Medulla oblongata (tissue), 1 donor: Measurements from ENCODE around the gene MEGF9.
"Not testable (repeated sequence)": the region's sequence is repeated elsewhere in the genome, so short reads cannot be mapped to it uniquely, and the experiment has no call there.

Source experiments
- DNase-seq: peaks from one replicate; pipeline ENCODE4 v3.0.0-alpha.2; 2015; ENCODE audit errors: extremely low spot score

MEGF9 gene

GRCh38 chr9:120572472-120572871 is 141.8 kb downstream of the MEGF9 start:
- no peak for DNase-seq

GRCh38 chr9:120571443-120572257 is 142.6 kb downstream of the MEGF9 start:
- peak; percentile 81 for DNase-seq

- DNase-seq, result no peak
Measured at GRCh38 chr9:120570296-120570695, 144.0 kb downstream of the MEGF9 start.

GRCh38 chr9:120569556-120569955 is 144.7 kb downstream of the MEGF9 start:
- no peak for DNase-seq

GRCh38 chr9:120568816-120569215 is 145.5 kb downstream of the MEGF9 start:
- DNase-seq, result no peak

- DNase-seq, result no peak
Measured at GRCh38 chr9:120567874-120568273, 146.4 kb downstream of the MEGF9 start.

- no peak for DNase-seq
Measured at GRCh38 chr9:120567081-120567480, 147.2 kb downstream of the MEGF9 start.

GRCh38 chr9:120564589-120564988 is 149.7 kb downstream of the MEGF9 start:
- DNase-seq, result no peak

- no peak for DNase-seq
Measured at GRCh38 chr9:120562861-120563443, 151.3 kb downstream of the MEGF9 start.

- DNase-seq, result no peak
Measured at GRCh38 chr9:120561709-120562108, 152.6 kb downstream of the MEGF9 start.

GRCh38 chr9:120559546-120559945 is 154.7 kb downstream of the MEGF9 start:
- no peak for DNase-seq

- no peak for DNase-seq
Measured at GRCh38 chr9:120558454-120558853, 155.8 kb downstream of the MEGF9 start.

- DNase-seq, result no peak
Measured at GRCh38 chr9:120557205-120557604, 157.1 kb downstream of the MEGF9 start.

GRCh38 chr9:120556775-120557174 is 157.5 kb downstream of the MEGF9 start:
- DNase-seq, result no peak

- no peak for DNase-seq
Measured at GRCh38 chr9:120555839-120556238, 158.4 kb downstream of the MEGF9 start.

- DNase-seq, result not testable (repeated sequence)
Measured at GRCh38 chr9:120552210-120552704, 162.0 kb downstream of the MEGF9 start.
